GM19328 (cell line): ENCODE results near the gene COL25A1.

Experiments used
- ATAC-seq: cut with Tn5 transposase; IDR thresholded peaks from one replicate; pipeline ENCODE4 v1.9.1; 2021; ENCODE audit warnings: mild to moderate bottlenecking, moderate library complexity; ENCODE audit not compliant: unreplicated experiment

COL25A1 gene

DNA sequence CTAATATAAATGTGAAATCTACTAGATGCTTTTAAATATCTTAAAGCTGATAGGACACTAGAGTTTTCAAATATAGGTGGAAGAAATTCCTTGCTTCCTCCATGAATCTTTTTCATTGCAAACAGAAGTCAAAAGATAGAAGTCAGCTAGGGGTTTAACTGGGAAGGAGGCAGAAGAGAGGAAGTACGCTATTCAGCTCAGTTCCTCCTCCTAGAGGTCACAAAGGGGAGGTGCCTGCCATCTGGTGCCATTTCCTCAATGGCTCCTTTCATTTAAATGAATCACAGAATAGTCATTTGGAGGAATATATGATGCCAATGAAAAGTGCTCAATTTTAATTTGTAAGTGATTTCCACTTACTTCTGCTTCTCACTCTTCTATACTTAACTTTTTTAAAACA, 8.5 kb downstream of the COL25A1 start:
- peak; percentile 93 for ATAC-seq

- ATAC-seq = no peak
These were observed 10.7 kb downstream of the COL25A1 start for GRCh38 chr4:109291707-109292238.

- no peak for ATAC-seq
These were observed 11.5 kb downstream of the COL25A1 start for GRCh38 chr4:109290918-109291317.

DNA sequence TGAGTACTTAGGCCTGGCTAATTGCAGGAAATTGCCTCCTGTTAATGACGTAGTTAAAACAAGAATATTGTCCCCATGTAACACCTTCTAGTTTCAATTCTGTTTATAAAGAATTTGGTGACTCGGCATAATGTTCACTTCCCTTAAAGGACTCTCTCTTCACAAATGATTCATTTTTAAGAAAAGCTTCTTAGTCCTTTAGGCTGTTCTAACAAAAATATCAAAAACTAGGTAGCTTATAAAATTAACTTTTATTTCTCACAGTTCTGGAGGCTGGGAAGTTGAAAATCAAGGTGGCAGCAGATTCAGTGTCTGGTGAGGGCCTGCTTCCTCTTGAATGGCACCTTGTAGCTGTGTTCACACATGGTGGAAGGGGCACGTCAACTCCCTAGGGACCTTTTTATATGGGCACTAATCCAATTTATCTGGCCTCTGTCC, 23.8 kb downstream of the COL25A1 start:
- ATAC-seq = peak; percentile 86

DNA sequence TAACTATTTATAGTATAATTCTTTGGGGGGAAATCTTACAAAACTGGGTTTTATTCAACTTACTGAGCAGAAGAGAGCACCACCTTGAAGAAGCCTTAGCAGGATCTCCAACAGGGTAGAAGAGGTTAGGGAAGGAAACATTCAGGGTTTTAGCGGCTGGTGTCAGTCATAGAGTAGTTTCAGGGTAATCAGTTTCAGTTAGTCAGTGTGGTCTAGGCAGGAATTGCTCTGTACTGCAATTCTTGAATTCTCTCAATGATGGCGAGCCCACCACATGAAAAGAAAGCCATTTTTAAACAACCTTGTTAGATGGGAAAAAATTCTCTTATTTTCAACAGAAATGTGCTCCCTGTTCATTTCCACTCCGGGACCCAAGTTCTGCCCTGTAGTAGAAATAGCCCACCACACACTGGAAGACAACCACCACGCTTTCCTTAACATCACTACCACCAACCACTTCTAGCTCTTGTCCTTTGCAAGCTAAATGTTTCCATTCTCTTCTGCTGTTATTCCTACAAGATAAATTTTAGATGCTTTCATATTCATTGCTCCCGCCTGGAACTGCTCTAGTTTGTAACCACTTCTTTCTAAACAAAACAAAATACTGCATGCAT, 25.9 kb downstream of the COL25A1 start:
- no peak for ATAC-seq

- ATAC-seq = no peak
These were observed 27.3 kb downstream of the COL25A1 start for GRCh38 chr4:109275066-109275745.

DNA sequence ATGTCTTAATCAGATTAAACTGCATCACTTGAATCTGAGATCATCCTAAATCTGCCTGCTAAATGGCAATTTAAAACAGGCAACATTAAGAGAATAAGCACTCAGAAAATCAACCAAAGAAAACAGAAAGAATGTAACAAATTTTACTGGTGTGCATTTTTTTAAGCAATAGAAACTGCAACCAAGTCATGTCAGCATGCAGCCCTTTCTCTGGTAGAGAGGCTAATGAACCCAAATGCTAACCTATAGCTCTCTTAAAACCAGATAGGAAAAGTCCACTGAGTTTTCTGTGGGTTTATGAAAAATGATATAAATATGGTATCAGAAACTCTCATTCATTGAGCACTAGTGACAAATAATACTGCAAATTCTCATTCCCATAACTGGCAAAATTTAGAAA, 35.6 kb downstream of the COL25A1 start:
- no peak for ATAC-seq

DNA sequence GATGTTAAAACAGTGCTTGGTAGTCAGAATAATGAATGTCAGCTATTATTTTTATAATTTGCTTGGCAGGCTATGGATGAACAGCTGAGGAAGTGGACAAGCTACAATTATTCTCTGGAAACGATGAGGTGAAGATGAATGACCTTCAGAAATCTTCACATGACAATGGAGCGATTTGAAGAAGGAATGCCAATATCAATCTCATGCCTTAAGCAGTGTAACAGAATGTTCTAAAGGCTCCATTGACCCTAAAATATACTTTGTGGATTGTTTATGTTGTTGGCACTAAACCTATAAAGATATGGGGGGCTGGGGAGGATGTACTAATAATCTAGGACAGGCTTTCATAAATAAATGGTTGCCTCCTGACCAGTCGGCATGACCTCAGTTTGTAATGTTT, 36.2 kb downstream of the COL25A1 start:
- no peak for ATAC-seq

GRCh38 chr4:109263721-109264120, 38.7 kb downstream of the COL25A1 start:
- ATAC-seq = no peak

GRCh38 chr4:109256818-109257217, 45.6 kb downstream of the COL25A1 start:
- ATAC-seq = no peak

DNA sequence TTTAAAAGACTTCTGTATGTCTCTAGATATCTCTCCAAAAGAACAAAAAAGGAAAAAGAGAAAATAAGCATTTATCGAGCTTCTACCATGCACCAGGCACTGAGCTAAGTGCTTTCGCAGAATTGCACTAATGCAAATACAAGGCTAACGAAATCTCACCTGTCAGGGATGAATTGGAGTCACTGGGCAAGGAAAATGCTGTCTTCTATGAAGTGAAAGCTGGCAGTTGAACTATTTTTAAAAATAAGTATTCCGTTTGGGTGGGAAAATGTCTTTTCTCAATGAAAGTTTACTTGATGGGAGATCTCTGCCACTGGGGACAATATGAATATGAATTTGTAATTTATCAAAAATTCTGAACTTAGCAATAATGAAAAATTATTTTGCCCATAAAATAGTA, 47.6 kb downstream of the COL25A1 start:
- no peak for ATAC-seq

GRCh38 chr4:109251396-109251795, 51.1 kb downstream of the COL25A1 start:
- no peak for ATAC-seq

- no peak for ATAC-seq
These were observed 54.0 kb downstream of the COL25A1 start for GRCh38 chr4:109248322-109248900.

DNA sequence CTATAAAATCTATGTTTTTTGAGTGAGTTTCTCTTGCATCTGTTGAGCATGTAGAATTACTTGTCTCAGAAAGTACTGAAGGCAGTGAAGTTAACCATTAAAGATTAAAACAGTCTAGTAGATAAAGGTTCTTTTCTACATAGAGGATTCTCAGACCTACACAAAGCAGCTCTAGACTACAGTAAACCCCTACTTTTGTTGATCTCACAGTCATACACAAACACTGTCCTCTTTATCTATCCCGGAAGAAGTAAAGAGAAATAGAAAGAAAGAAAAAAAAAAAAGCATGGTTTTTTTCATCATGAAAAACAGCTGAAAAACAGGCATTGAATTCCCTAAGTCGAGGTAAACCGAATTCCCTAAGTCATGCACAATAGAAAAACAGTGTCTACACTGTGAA, 58.6 kb downstream of the COL25A1 start:
- no peak for ATAC-seq

DNA sequence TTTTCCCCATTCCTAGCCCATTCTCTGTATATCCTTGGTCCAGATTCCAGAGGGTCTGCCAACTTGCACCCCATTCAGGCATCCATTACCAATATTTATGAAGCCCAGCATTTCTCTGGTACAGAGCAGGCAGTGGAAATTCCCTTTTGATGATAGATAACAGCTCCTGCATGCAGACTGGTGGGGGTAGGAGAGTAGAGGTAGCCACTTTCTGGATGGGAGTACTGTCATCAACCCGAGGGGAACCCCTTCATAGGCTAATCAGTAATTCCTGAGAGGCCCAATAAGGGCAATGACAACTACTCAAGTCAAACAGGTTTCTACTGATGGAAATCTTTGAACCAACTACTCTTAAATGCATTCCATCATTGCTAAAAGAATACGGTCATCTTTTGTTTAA, 63.7 kb downstream of the COL25A1 start:
- ATAC-seq = no peak

- no peak for ATAC-seq
These were observed 66.8 kb downstream of the COL25A1 start for GRCh38 chr4:109235683-109236082.

- no peak for ATAC-seq
These were observed 67.9 kb downstream of the COL25A1 start for GRCh38 chr4:109234596-109234995.

GRCh38 chr4:109233570-109233969, 68.9 kb downstream of the COL25A1 start:
- no peak for ATAC-seq

- no peak for ATAC-seq
These were observed 69.8 kb downstream of the COL25A1 start for GRCh38 chr4:109232681-109233080.

GRCh38 chr4:109231331-109231730, 71.1 kb downstream of the COL25A1 start:
- no peak for ATAC-seq

- ATAC-seq = no peak
These were observed 73.4 kb downstream of the COL25A1 start for GRCh38 chr4:109229028-109229427.

DNA sequence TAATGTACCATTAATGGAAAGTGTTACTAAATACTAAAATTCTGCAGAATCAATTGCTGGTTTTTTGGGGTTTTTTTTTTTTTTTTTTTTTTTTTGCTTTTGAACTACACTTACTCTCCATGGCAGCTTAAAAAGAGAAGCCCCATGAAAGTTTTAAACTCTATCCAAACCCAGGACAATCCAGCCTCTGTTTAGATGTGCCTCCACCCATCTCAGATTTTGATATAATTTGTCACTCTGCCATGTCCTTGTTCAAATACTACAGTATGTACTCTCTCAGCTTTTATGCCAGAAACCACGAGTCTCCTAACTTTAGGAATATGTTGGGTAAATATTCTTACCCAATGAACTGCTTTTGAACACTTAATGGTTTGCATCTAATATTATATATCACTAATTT, 84.2 kb downstream of the COL25A1 start:
- ATAC-seq = no peak
